GM12878 (cell line): Measurements from ENCODE around the gene C6orf120. TPM values are rescaled to one million over a fixed set of nuclear protein-coding genes. Genes with fewer than 3 reads are reported as not detected.

Source experiments
- ATAC-seq: fragments of 200-7000 bp; cut with Tn5 transposase; 3 replicates; pipeline ENCODE4 v1.9.1; 2020; ENCODE audit warnings: mild to moderate bottlenecking, moderate library complexity
- BruUV-seq: library from RNA; stranded (reverse); fragments of 400-500 nt; replicated peaks from 2 replicates; lab custom pipeline; 2021; lab: Mats Ljungman, UMichigan
- CTCF ChIA-PET: fragments of 300-600 bp; sonication (Branson Sonifier 250); formaldehyde crosslinking; extraction: SDS; loops from one replicate; lab custom pipeline; 2021; ENCODE audit warnings: inconsistent platforms; lab: Yijun Ruan, JAX
- POLR2A ChIA-PET: fragments of 350-600 bp; formaldehyde crosslinking; extraction: SDS; loops from one replicate; lab custom pipeline; 2021; ENCODE audit warnings: inconsistent platforms; lab: Charles Lee
- RAD21 ChIA-PET: fragments of 300-600 bp; sonication (Branson Sonifier 250); formaldehyde crosslinking; loops from one replicate; lab custom pipeline; 2023; ENCODE audit warnings: antibody characterized with exemption; ENCODE audit not compliant: unreplicated experiment; lab: Charles Lee
- SMC1A ChIA-PET: fragments of 300-600 bp; sonication (Branson Sonifier 250); formaldehyde crosslinking; loops from one replicate; lab custom pipeline; 2023; ENCODE audit not compliant: unreplicated experiment, uncharacterized antibody; lab: Charles Lee
- DNase-seq: peaks from one replicate; pipeline ENCODE4 v3.0.0-alpha.2; 2011; ENCODE audit warnings: low read depth, low spot score
- FAIRE-seq: peaks from 3 replicates; lab custom pipeline; 2011; peaks lifted over from hg19 to GRCh38; lab: Jason Lieb, UNC
- H2AFZ ChIP-seq: 2 replicates; pipeline ENCODE4 v1.6.0; 2011; ENCODE audit warnings: low read depth, low read length, control low read depth; ENCODE audit not compliant: control insufficient read depth
- H3K27ac ChIP-seq: 2 replicates; pipeline ENCODE4 v1.5.1; 2011; ENCODE audit warnings: control low read depth; ENCODE audit not compliant: control insufficient read depth, insufficient read depth
- H3K27me3 ChIP-seq, 2 experiments: replicated peaks in 1 of 2; 2 replicates each; pipeline versions ENCODE4 v1.6.0 to v1.6.1; 2011; ENCODE audit warnings: low read length in 1 of 2; ENCODE audit not compliant: control insufficient read depth in 2 of 2, insufficient read depth in 2 of 2
- H3K36me3 ChIP-seq, 2 experiments: 2 replicates each; pipeline ENCODE4 v1.5.1; 2011; ENCODE audit warnings: low read length in 1 of 2; ENCODE audit not compliant: control insufficient read depth in 2 of 2, insufficient read depth in 2 of 2
- H3K4me1 ChIP-seq: 2 replicates; pipeline ENCODE4 v1.6.1; 2011; ENCODE audit warnings: mild to moderate bottlenecking, low read length, moderate library complexity, mixed read lengths; ENCODE audit not compliant: control insufficient read depth, insufficient read depth
- H3K4me2 ChIP-seq: 2 replicates; pipeline ENCODE4 v1.6.0; 2011; ENCODE audit warnings: control low read depth; ENCODE audit not compliant: control insufficient read depth, insufficient read depth
- H3K4me3 ChIP-seq: fragments of 200-600 bp; sonication (generic); 2 replicates; pipeline ENCODE4 v1.5.1; 2016
- H3K79me2 ChIP-seq: 2 replicates; pipeline ENCODE4 v1.6.0; 2011; ENCODE audit warnings: low read length; ENCODE audit not compliant: control insufficient read depth, insufficient read depth
- H3K9ac ChIP-seq: 2 replicates; pipeline ENCODE4 v1.8.0; 2011; ENCODE audit warnings: low read length, control low read depth, mixed read lengths; ENCODE audit not compliant: control insufficient read depth, insufficient read depth
- H3K9me3 ChIP-seq: replicated peaks from 3 replicates; pipeline ENCODE4 v1.5.1; 2011; ENCODE audit warnings: mild to moderate bottlenecking, low read length; ENCODE audit not compliant: control insufficient read depth, insufficient read depth
- H4K20me1 ChIP-seq: 2 replicates; pipeline ENCODE4 v1.6.0; 2011; ENCODE audit not compliant: control insufficient read depth, insufficient read depth
- CBX5 ChIP-seq: sonication (generic); IDR thresholded peaks from 2 replicates; pipeline ENCODE4 v1.6.1; 2016; ENCODE audit warnings: low read depth, moderate library complexity, mild to moderate bottlenecking, inconsistent platforms
- CREM ChIP-seq: IDR thresholded peaks from 2 replicates; pipeline ENCODE4 v1.6.1; 2014; ENCODE audit warnings: antibody characterized with exemption, low read depth
- FOXK2 ChIP-seq: fragments of 450-650 bp; IDR thresholded peaks from 2 replicates; pipeline ENCODE4 v1.6.1; 2017; ENCODE audit warnings: mild to moderate bottlenecking, moderate library complexity
- NBN ChIP-seq: fragments of 450-650 bp; IDR thresholded peaks from 2 replicates; pipeline ENCODE4 v1.6.1; 2016
- NFXL1 ChIP-seq: fragments of 450-650 bp; IDR thresholded peaks from 2 replicates; pipeline ENCODE4 v1.6.1; 2017; ENCODE audit warnings: antibody characterized with exemption, mild to moderate bottlenecking, borderline replicate concordance
- SRF ChIP-seq, 2 experiments: IDR thresholded peaks; 2 replicates each; pipeline ENCODE4 v1.6.1; 2011; ENCODE audit warnings: low read depth in 2 of 2, low read length in 2 of 2, mild to moderate bottlenecking in 1 of 2, moderate library complexity in 1 of 2
- TARDBP ChIP-seq: IDR thresholded peaks from 2 replicates; pipeline ENCODE4 v1.6.1; 2016; ENCODE audit warnings: borderline replicate concordance
- WGBS: methylation state at CpG from one replicate; pipeline ENCODE4 v1.1.6; 2016; ENCODE audit warnings: low lambda C conversion rate; ENCODE audit not compliant: insufficient replicate concordance, insufficient coverage; ENCODE audit errors: missing lambda C conversion rate; 5-methylcytosine and 5-hydroxymethylcytosine counted together
- in situ Hi-C: fragments of 300-500 bp; cut with MboI; formaldehyde crosslinking; loops from 9 replicates; pipeline ENCODE4 v1.14.3; 2018; ENCODE audit warnings: mixed read lengths
- intact Hi-C: fragments of 100-400 bp; cut with micrococcal nuclease; formaldehyde crosslinking; loops from one replicate; pipeline ENCODE4 v1.14.2; 2022; ENCODE audit not compliant: unreplicated experiment
- polyA plus RNA-seq, 11 experiments: library from polyadenylated mRNA; depleted of rRNA in 4 of 11; unstranded in 6 of 11; stranded (reverse) in 5 of 11; fragments of >200 nt; fragmentation: Nextera tagmentation in 4 of 11; fragmentation: Illumina TruSeq in 1 of 11; extraction: Ambion mirVana in 4 of 11; extraction: Trizol in 1 of 11; gene quantifications; 1 replicate in 1 of 11; 2 replicates in 10 of 11; pipeline versions ENCODE4 v1.2.1 to v1.2.3, GENCODE V29; 2011 to 2016; ENCODE audit warnings: inconsistent platforms in 2 of 11, missing spikeins in 2 of 11, low read depth in 1 of 11
- total RNA-seq, 4 experiments: library from RNA; depleted of rRNA in 3 of 4; stranded (reverse); fragments of >200 nt in 3 of 4; fragmentation: Illumina TruSeq in 1 of 4; extraction: Trizol in 1 of 4; gene quantifications; 2 replicates each; pipeline versions ENCODE4 v1.2.1 to v1.2.3, GENCODE V29; 2013 to 2021
- TF ChIP-seq, protein P1 (sequence below): IDR thresholded peaks from 2 replicates; pipeline ENCODE4 v1.6.1; 2011; ENCODE audit warnings: borderline replicate concordance, low read depth, mild to moderate bottlenecking, moderate library complexity, mixed read lengths, low read length; ENCODE audit not compliant: insufficient read depth; ENCODE audit errors: extremely low read length
- TF ChIP-seq, protein P2 (sequence below): fragments of 450-650 bp; IDR thresholded peaks from 2 replicates; pipeline ENCODE4 v1.6.1; 2016; ENCODE audit warnings: mild to moderate bottlenecking

C6orf120 gene
- total and polyA plus RNA-seq, 10 of the 15 experiments (the other 5 are each of a cell fraction or from before 2014, with no cell fraction given) = 3.6 to 23.9 (median 18.2) TPM

DNA sequence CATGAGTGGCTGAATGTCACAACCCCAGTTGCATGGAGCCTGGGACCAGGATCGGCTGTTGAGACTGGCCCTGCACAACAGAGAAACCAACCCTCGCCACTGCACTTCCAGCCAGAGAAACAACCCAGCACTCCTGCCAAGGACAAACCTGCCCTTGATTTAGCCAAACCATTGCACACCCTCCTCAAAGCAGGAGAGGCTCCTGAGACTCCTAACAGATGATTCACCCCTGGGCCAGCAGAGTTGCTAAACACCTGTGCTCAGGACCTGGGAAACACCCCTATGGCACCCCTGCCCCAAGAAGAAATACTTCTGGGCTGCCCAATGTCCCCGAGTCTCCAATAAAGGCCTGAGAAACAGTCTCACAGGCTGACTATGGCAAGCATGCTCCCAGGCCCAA, 17.9 kb upstream of the C6orf120 start:
- no peaks in the 10 kb centered on the region for H3K4me1 ChIP-seq
- no peak overlapping the region for H3K4me3 ChIP-seq
- H3K79me2 ChIP-seq = no peaks in the 10 kb centered on the region
- RAD21 ChIA-PET = interaction anchor here (1.4 kb wide), 1 partner anchor 18 kb away, joined by 3 read pairs; the partner anchor contains the start of genes C6orf120 and WDR27
- H3K36me3 ChIP-seq = peaks cover 0 to 6% of the 10 kb centered on the region in 2 experiments; a peak in 1 of 4 replicates
- no peak overlapping the region for H2AFZ ChIP-seq
- no peak for ATAC-seq
- POLR2A ChIA-PET = no interaction called here
- no peak overlapping the region for H3K9ac ChIP-seq
- WGBS = 91% methylated on average over 3 of the region's 3 CpGs
- no peak for FAIRE-seq
- in situ Hi-C loops = no loop called here
- CTCF ChIA-PET = no interaction called here
- no peaks in the 10 kb centered on the region for H3K27me3 ChIP-seq
- DNase-seq = no peak
- H3K27ac ChIP-seq = no peak overlapping the region
- intact Hi-C loops = no loop called here
- peaks cover 4% of the 10 kb centered on the region for H3K9me3 ChIP-seq
- no TSS peak for BruUV-seq
- no peak overlapping the region for H3K4me2 ChIP-seq
- H4K20me1 ChIP-seq = no peaks in the 10 kb centered on the region
- TF ChIP-seq CBX5 (no peak), NBN (no peak), FOXK2 (no peak), TARDBP (no peak), CREM (no peak), NFXL1 (no peak), SRF (IDR thresholded peaks at IDR 0.05; ENCODE audit: low read depth in 2 of 2, low read length in 2 of 2) (no peak)
- TF ChIP-seq, protein P1, sequence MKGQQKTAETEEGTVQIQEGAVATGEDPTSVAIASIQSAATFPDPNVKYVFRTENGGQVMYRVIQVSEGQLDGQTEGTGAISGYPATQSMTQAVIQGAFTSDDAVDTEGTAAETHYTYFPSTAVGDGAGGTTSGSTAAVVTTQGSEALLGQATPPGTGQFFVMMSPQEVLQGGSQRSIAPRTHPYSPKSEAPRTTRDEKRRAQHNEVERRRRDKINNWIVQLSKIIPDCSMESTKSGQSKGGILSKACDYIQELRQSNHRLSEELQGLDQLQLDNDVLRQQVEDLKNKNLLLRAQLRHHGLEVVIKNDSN = no peak
- TF ChIP-seq, protein P2, sequence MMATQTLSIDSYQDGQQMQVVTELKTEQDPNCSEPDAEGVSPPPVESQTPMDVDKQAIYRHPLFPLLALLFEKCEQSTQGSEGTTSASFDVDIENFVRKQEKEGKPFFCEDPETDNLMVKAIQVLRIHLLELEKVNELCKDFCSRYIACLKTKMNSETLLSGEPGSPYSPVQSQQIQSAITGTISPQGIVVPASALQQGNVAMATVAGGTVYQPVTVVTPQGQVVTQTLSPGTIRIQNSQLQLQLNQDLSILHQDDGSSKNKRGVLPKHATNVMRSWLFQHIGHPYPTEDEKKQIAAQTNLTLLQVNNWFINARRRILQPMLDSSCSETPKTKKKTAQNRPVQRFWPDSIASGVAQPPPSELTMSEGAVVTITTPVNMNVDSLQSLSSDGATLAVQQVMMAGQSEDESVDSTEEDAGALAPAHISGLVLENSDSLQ = no peak
- SMC1A ChIA-PET = no interaction called here
